ENCODE data around the gene PSORS1C2. TPM values are rescaled to one million over a fixed set of nuclear protein-coding genes. Genes with fewer than 3 reads are reported as not detected.

PSORS1C2 gene
- polyA plus RNA-seq, 1 of the 3 experiments (the other 2 are of a cell fraction) = not detected

GRCh38 chr6:31173406-31173805 lies 34.5 kb upstream of the PSORS1C2 start:
- Histone ChIP-seq H3K79me2 (ENCODE audit: insufficient read depth) (no peaks in the 10 kb centered on the region), H3K4me3 (ENCODE audit: low read depth in 2 of 2, low read length in 1 of 2) (no peak overlapping the region), H3K9me3 (no peaks in the 10 kb centered on the region), H3K27me3 (ENCODE audit: insufficient read depth) (no peaks in the 10 kb centered on the region), H3K4me1 (ENCODE audit: control insufficient read depth in 1 of 2, insufficient read depth in 2 of 2, low read depth in 1 of 2, low read length in 1 of 2) (no peaks in the 10 kb centered on the region), H3K4me2 (no peak overlapping the region), H3K36me3 (replicated peaks in 1 of 2; ENCODE audit: control insufficient read depth in 1 of 2, insufficient read depth in 2 of 2, low read length in 1 of 2) (no peaks in the 10 kb centered on the region), H4K20me1 (ENCODE audit: insufficient read depth) (no peaks in the 10 kb centered on the region), H3K9ac (no peak overlapping the region), H3K9me2 (no peaks in the 10 kb centered on the region), H2AFZ (ENCODE audit: low read depth) (no peak overlapping the region), H3F3A (replicated peaks; ENCODE audit: insufficient read depth) (no peaks in the 10 kb centered on the region), H3K27ac (ENCODE audit: low read depth in 2 of 2, low read length in 1 of 2) (no peak overlapping the region)
- ChIA-PET POLR2A (no interaction called here), CTCF (no interaction called here)
- no peak for DNase-seq
- TF ChIP-seq RXRA (IDR thresholded peaks at IDR 0.05; ENCODE audit: borderline replicate concordance, low read depth) (no peak), NFIC (IDR thresholded peaks at IDR 0.05; ENCODE audit: borderline replicate concordance) (no peak), MAX (IDR thresholded peaks at IDR 0.05; ENCODE audit: low read depth) (no peak), NRF1 (IDR thresholded peaks at IDR 0.05; ENCODE audit: low read depth, low read length) (no peak), EP300 (IDR thresholded peaks at IDR 0.05; ENCODE audit: borderline replicate concordance in 1 of 2, low read depth in 1 of 2, low read length in 1 of 2) (no peak), POLR2AphosphoS5 (IDR thresholded peaks at IDR 0.05; ENCODE audit: low read depth, low read length) (no peak), YY1 (IDR thresholded peaks at IDR 0.05; ENCODE audit: low read depth) (no peak), MXI1 (IDR thresholded peaks at IDR 0.05; ENCODE audit: low read depth, low read length) (no peak), JUND (IDR thresholded peaks at IDR 0.05) (no peak), FOSL2 (IDR thresholded peaks at IDR 0.05; ENCODE audit: borderline replicate concordance, low read depth) (no peak), TEAD4 (IDR thresholded peaks at IDR 0.05; ENCODE audit: borderline replicate concordance, insufficient read depth) (no peak), REST (IDR thresholded peaks at IDR 0.05; ENCODE audit: low read depth, low read length) (no peak), FOXJ3 (CRISPR knock-in tag; IDR thresholded peaks at IDR 0.05) (no peak), GATA2 (CRISPR knock-in tag; IDR thresholded peaks at IDR 0.05) (no peak), TAF1 (IDR thresholded peaks at IDR 0.05; ENCODE audit: borderline replicate concordance, low read depth, low read length) (no peak), USF2 (IDR thresholded peaks at IDR 0.05; ENCODE audit: borderline replicate concordance, low read depth, low read length) (no peak)
- 77% methylated on average over 3 of the region's 3 CpGs for WGBS (ENCODE audit: low lambda C conversion rate)
